ENCODE measurements around the gene ACTL8.

The ACTL8 gene

GRCh38 chr1:17846341-17846740 lies 91.2 kb downstream of the ACTL8 start:
- no peak for FAIRE-seq

GRCh38 chr1:17847111-17847510 lies 92.0 kb downstream of the ACTL8 start:
- FAIRE-seq: no peak

DNA sequence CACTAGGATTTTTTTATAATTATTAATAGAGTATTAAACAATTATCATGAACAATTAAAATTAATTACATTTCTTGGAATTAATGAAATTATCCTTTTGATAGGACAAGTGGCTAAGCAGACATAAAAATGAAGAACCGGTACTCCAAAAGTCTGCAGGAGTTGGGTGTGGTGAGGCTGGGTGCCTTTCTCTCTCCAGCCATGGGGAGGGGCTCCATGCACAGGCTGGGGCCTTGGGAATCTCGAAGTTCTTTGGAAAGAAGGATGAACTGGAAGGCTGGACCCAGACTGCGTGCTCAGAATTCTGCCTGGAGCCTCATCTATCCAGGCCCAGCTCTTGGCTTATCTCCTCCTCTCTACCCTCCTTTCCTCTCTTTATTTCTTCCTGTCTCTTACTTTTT lies 94.1 kb downstream of the ACTL8 start:
- no peak for FAIRE-seq

- FAIRE-seq: no peak
These were observed 95.9 kb downstream of the ACTL8 start for GRCh38 chr1:17851056-17851455.

DNA sequence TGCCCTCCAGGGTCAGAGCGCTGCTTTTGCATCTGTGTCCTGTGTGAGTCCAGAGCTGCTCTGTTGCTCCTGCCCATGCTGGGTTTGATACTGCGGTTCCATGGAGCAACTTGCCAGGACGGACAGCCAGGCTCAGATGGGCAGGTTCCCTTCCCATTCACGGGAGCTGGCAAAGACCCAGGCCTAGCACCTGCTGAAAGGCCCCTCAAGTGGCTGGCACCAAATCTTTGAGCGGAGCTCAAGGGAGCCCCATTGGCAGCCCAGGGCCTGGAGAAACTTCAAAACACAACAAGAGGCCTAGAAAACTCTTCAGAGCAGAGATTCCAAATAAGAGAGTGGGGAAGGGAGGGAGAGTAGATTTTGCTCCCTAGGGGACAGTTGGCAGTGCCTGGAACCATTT lies 97.2 kb downstream of the ACTL8 start:
- no peak for FAIRE-seq

DNA sequence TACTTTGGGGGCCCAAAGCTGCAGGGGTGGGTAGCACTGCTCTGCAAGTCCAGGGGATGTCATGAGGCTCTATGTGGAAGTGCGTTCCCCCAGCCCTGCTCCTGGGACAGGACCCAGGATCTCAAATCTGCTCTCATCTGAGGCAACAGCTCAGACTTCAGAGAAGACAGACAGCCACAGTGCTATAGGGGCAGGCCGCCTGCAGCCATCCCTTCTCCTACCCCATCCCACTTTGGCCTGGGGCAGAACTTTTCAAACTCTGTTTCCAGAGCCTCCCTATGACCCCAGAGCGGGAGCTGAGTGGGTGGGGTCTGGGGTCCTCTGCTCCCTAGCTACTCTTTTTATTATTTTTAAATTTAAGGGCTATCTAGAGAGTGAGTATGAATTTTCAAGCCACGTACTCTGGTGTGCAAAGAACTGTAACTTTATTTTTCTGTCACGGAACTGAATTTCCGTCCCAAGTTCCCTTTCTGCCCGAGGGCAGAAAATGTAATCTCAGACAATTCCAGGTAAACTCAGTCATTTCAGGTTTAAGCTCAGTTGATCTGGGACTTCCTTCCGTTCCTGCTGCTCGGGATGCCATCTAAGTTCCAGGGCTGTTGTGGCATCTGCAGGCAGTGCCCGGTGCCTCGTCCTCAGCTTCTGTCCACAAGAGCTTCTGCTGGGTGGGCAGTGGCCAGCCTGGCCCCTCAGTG lies 98.3 kb downstream of the ACTL8 start:
- no peak for FAIRE-seq

DNA sequence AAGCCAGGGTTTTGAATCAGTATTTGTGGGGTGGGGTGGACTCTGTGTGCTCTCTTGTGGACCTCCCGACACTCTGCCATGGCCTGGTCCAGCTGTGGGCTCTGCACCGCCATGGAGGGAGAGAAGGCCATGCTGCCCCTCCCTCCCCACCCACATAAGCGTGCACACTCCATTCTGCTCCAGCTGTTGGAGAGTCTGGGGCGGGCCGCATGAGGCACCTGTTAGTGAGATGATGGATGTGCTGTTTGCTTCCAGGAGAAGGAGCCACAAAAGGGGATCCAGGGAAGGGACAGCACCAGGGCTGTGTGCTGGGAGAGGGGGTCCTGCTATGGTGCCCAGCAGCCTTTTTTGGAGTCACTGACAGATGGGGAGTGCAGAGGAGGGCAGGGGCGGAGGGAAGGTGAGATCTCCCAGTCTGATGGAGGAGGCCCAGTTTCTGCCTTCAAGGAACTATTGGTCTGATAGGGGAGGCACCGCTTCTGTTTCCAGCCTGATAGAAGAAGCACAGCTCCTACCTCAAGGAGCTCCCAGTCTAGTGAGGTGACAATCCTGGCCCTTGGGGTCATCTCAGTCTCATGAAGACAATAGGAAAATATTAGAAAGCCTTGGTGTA lies 101.5 kb downstream of the ACTL8 start:
- FAIRE-seq: no peak

DNA sequence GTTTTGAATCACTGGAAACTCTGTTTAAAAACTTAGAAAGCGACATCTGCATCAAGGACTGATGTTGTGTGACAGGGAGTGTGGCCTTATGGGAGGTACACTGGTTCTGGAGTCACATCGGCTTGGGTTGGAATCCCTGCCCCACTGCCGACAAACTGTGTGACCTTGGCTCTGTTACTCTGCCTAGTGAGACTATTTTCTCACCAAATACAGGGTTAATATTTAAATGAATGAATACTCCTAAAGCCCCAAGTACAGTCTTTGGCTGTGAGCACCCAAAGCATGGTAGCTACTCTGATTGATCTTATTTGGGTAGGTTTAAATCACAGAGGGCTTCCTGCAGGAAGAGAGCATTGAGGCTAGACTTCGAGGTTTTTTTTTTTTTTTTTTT lies 102.0 kb downstream of the ACTL8 start:
- no peak for FAIRE-seq

DNA sequence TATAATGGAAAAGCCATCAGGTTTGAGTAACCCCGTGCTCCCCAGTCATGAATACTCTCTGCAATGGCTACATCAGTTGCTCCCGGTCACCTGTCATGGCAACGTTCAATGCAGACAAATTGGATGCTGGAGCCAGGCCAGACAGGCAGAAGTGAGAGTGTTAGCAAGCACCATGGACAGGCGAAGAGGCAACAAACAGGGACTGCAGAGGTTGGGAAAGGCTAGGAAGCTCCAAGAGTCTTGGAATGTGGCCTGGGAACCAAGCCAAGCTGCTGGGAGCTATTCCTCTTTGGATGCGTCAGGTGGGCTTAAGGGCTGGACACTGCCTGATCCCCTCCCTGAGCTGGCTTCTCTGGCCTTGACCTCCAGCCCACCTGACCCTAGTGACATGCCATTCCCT lies 102.9 kb downstream of the ACTL8 start:
- FAIRE-seq: no peak

DNA sequence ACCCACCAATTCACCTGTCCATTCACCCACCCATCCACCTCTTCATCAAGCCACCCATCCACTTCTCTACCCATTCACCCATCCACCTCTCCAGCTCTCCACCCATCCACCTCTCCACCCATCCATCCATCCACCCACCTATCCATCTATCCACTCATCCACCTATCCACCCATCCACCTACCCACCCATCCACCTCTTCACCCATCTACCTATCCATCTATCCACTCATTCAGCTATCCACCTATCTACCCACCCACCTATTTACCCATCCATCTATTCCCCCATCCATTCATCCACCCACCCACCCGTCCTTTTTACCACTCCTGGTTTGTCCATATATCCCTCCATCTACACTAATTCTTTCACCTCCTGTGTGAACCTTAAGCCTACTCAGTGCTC lies 105.7 kb downstream of the ACTL8 start:
- no peak for FAIRE-seq

GRCh38 chr1:17861685-17862084 lies 106.6 kb downstream of the ACTL8 start:
- no peak for FAIRE-seq

DNA sequence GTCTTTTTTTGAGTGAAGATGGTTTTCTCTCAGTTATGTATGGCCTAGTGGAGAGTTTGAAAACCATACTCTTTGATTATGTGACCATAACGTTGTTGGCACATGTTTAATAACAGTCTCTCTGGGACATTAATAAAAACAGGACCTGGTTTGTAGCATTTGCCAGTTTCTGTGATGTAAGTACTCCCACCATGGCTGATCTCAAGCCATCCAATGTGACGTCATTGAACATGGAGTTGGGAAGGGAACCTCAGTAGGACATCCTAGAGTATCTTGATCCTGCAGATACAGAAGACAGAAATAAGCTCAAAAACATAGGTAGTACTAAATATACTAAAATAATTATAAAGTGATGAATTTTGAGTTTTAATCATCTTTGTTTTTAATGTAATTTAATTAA lies 107.0 kb downstream of the ACTL8 start:
- no peak for FAIRE-seq

DNA sequence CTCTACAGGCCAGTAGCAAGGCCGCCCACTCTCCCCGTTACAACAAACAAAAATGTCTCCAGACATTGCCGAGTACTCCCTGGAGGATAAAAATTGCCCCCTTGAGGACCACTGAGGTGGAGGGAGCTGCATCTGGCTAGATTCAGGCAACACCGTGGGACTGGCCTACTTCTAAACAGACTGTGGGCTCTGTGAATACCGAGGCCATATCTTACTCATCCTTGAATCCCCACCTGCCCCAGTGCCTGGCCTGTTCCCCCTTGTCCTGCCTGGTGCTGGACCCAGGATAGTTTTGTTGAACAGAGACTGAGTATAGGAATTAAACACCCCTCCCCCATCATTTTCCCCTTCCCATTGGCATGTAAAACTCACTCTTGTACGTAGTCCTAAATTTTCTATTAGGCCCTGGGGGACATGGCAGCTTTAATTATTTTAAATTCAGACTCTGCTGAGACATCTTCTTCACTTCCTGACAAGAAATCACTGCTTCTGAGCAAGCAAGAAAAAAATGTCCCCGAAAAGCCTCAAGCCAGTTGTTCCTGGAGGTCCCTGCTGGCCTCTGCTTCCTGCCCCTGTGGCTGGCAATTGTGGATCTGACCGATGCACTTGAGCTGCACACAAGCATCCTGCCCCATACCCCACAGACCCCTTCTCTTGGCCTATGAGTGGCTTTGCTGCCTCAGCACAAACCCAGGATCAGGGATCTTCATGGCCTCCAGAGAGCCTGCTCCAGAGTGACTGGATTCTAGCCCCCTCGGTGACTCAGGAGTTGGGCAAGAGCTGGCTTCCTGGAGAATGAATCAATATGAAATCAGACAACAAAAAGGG lies 111.0 kb downstream of the ACTL8 start:
- FAIRE-seq: no peak

- FAIRE-seq: no peak
These were observed 111.6 kb downstream of the ACTL8 start for GRCh38 chr1:17866740-17867029.

DNA sequence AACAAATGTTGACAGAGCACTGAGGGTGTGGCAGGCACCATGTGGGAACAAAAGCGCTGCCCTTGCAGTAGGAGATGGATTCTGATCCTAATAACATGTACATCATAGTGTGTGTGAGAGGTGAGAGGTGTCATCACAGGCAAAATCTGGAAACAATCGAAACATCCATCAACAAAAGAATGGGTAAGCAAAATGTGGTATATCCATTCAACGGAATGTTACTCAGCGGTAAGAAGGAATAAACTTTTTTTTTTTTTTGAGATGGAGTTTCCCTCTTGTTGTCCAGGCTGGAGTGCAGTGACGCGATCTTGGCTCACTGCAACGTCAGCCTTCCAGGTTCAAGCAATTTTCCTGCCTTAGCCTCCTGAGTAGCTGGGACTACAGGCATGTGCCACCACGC lies 112.3 kb downstream of the ACTL8 start:
- no peak for FAIRE-seq

GRCh38 chr1:17869815-17870214 lies 114.7 kb downstream of the ACTL8 start:
- FAIRE-seq: no peak

- FAIRE-seq: no peak
These were observed 115.5 kb downstream of the ACTL8 start for GRCh38 chr1:17870679-17871078.

- no peak for FAIRE-seq
These were observed 118.0 kb downstream of the ACTL8 start for GRCh38 chr1:17873007-17873675.

- FAIRE-seq: no peak
These were observed 119.1 kb downstream of the ACTL8 start for GRCh38 chr1:17874231-17874630.

- no peak for FAIRE-seq
These were observed 119.6 kb downstream of the ACTL8 start for GRCh38 chr1:17874710-17875109.

- FAIRE-seq: no peak
These were observed 120.2 kb downstream of the ACTL8 start for GRCh38 chr1:17875171-17875881.

DNA sequence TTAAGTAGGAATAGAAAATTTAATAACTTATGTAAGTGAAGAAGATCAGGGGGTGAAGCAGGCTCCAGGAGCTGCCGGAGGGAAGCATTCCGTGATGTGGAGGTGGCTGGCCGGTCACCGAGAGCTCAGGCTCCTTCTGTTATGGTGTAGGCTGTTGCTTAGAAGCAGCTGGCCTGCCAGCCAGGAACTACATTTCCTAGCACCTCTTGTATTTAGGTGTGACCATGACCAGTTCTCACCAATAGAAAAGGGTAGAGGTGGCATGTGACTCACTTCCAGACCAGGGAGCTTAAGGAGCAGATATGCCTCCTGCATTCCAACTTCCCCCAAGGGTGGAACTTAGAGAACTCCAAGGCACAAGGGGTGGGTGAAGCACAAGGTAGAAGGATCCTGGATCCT lies 120.7 kb downstream of the ACTL8 start:
- FAIRE-seq: no peak

Measured in A204.1 (cell line).